ENCODE results near the gene TNNT3.

GRCh38 chr11:1978720-1979473, 59.4 kb downstream of the TNNT3 start:
- TF ChIP-seq CTCF (IDR thresholded peaks at IDR 0.05) = no peak
- TF ChIP-seq POLR2A (IDR thresholded peaks at IDR 0.05) = no peak

Data from thyroid gland (tissue), 4 donors.